HCT116 (cell line): ENCODE measurements around the gene HOMER3. TPM values are rescaled to one million over a fixed set of nuclear protein-coding genes. Genes with fewer than 3 reads are reported as not detected.

Source experiments
- CBX3 ChIP-seq: IDR thresholded peaks from 2 replicates; pipeline ENCODE4 v1.6.1; 2012; ENCODE audit warnings: low read depth
- CEBPB ChIP-seq: IDR thresholded peaks from 2 replicates; pipeline ENCODE4 v1.6.1; 2012; ENCODE audit warnings: low read depth
- EGR1 ChIP-seq: IDR thresholded peaks from 2 replicates; pipeline ENCODE4 v1.6.1; 2012; ENCODE audit warnings: low read depth
- ELF1 ChIP-seq: IDR thresholded peaks from 2 replicates; pipeline ENCODE4 v1.6.1; 2012; ENCODE audit warnings: low read depth, borderline replicate concordance
- EZH2 ChIP-seq: fragments of 200-600 bp; sonication (generic); IDR thresholded peaks from 2 replicates; pipeline ENCODE4 v1.6.1; 2017; ENCODE audit warnings: antibody characterized with exemption, mixed run types
- JUND ChIP-seq: IDR thresholded peaks from 2 replicates; pipeline ENCODE4 v1.6.1; 2012
- POLR2A ChIP-seq: IDR thresholded peaks from 2 replicates; pipeline ENCODE4 v1.7.0; 2011; ENCODE audit warnings: borderline replicate concordance; ENCODE audit not compliant: insufficient read depth, insufficient read length; ENCODE audit errors: extremely low read depth
- REST ChIP-seq: IDR thresholded peaks from 2 replicates; pipeline ENCODE4 v1.6.1; 2012; ENCODE audit warnings: low read depth
- SIN3A ChIP-seq: IDR thresholded peaks from 2 replicates; pipeline ENCODE4 v1.6.1; 2012; ENCODE audit warnings: low read depth
- ZNF274 ChIP-seq: fragments of 200-500 bp; sonication (Bioruptor generic); IDR thresholded peaks from 2 replicates; pipeline ENCODE4 v1.6.1; 2014; ENCODE audit warnings: mild to moderate bottlenecking, low read depth, low read length, inconsistent platforms
- total RNA-seq: library from RNA; stranded (reverse); gene quantifications from one replicate; pipeline ENCODE4 v1.2.1, GENCODE V29; 2021; ENCODE audit not compliant: unreplicated experiment
- TF ChIP-seq, protein P1 (sequence below): IDR thresholded peaks from 2 replicates; pipeline ENCODE4 v1.6.1; 2011; ENCODE audit warnings: mild to moderate bottlenecking, low read length, moderate library complexity; ENCODE audit not compliant: insufficient replicate concordance; ENCODE audit errors: extremely low read depth
- TF ChIP-seq, protein P2 (sequence below): IDR thresholded peaks from 2 replicates; pipeline ENCODE4 v1.6.1; 2012

The HOMER3 gene
- total RNA-seq, 1 experiment from 2014 or later, result 45.2 TPM

DNA sequence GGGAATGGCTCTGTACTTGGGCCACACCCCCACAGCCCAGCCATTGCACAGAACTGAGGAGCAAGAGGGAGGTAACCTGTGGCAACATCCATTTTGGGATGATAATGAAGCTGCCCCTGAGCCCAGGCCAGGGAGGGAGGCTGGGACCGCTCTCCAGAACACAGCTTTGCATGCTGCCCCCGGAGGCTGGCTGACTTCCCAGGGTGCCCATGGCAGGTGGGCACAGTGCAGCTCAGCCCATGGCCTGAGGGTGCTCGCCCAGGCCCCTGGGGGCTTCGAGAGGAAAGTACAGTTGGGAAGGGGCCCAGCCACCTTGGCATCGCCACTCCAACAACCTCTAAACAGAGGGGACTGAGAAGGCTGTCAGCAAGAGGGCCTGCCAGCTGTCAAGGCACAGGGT lies 27.6 kb downstream of the HOMER3 start (continued):
- TF ChIP-seq, protein P1, sequence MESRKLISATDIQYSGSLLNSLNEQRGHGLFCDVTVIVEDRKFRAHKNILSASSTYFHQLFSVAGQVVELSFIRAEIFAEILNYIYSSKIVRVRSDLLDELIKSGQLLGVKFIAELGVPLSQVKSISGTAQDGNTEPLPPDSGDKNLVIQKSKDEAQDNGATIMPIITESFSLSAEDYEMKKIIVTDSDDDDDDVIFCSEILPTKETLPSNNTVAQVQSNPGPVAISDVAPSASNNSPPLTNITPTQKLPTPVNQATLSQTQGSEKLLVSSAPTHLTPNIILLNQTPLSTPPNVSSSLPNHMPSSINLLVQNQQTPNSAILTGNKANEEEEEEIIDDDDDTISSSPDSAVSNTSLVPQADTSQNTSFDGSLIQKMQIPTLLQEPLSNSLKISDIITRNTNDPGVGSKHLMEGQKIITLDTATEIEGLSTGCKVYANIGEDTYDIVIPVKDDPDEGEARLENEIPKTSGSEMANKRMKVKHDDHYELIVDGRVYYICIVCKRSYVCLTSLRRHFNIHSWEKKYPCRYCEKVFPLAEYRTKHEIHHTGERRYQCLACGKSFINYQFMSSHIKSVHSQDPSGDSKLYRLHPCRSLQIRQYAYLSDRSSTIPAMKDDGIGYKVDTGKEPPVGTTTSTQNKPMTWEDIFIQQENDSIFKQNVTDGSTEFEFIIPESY, result no peak
- TF ChIP-seq, protein P2, sequence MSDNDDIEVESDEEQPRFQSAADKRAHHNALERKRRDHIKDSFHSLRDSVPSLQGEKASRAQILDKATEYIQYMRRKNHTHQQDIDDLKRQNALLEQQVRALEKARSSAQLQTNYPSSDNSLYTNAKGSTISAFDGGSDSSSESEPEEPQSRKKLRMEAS, result no peak
- TF ChIP-seq ZNF274 (no peak), EGR1 (no peak), POLR2A (no peak), REST (no peak), CBX3 (no peak), SIN3A (no peak), ELF1 (no peak), EZH2 (no peak), JUND (no peak), CEBPB (no peak)
- TF ChIP-seq, all 23 proteins: peak for 0
